Sigmoid colon (tissue), 4 donors: ENCODE measurements around the gene LRRFIP2.

Experiments used
- CTCF ChIP-seq, 4 experiments: fragments of 450-650 bp in 3 of 4; fragments of 200-600 bp in 1 of 4; IDR thresholded peaks; one replicate each; pipeline ENCODE4 v1.5.1; 2016 to 2019; ENCODE audit warnings: antibody characterized with exemption in 4 of 4, mild to moderate bottlenecking in 3 of 4, moderate library complexity in 2 of 4
- EP300 ChIP-seq, 4 donors: sonication (generic); formaldehyde crosslinking; IDR thresholded peaks; one replicate each; pipeline ENCODE4 v1.6.1; 2017; ENCODE audit warnings: antibody characterized with exemption in 4 of 4
- POLR2A ChIP-seq, 2 donors: fragments of 450-650 bp; IDR thresholded peaks; one replicate each; pipeline ENCODE4 v1.6.1; 2016; ENCODE audit warnings: antibody characterized with exemption in 2 of 2, mild to moderate bottlenecking in 2 of 2, moderate library complexity in 2 of 2
- POLR2AphosphoS5 ChIP-seq, 4 donors: sonication (generic); formaldehyde crosslinking; IDR thresholded peaks; one replicate each; pipeline ENCODE4 v1.6.1; 2017; ENCODE audit warnings: antibody characterized with exemption in 4 of 4

DNA sequence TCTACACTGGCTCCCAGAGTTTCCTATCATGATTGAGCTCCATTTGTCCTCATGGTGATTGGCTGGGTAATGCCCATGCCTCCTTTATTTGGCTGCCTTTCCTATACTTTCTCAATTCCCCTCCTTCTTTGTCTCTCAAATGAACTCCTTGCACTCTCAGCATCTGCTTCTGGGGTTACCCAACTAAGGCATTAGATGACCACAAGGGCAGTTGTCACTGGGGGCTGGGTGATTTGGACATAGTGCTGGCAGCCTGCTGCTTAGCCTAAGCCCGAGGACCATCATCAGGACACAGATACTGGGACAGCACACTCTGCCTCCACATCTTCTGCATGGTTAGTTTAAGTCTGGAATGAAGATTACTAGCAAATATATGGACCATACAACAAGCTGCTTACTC is 49.2 kb upstream of the LRRFIP2 start:
- TF ChIP-seq CTCF (IDR thresholded peaks at IDR 0.05) (no peak), EP300 (IDR thresholded peaks at IDR 0.05) (no peak), POLR2AphosphoS5 (IDR thresholded peaks at IDR 0.05) (no peak), POLR2A (IDR thresholded peaks at IDR 0.05) (no peak)
